HG03432 (cell line): ENCODE results near the gene HSPB2.
"Not testable (repeated sequence)": the region's sequence is repeated elsewhere in the genome, so short reads cannot be mapped to it uniquely, and the experiment has no call there.

Source experiments
- ATAC-seq: cut with Tn5 transposase; IDR thresholded peaks from one replicate; pipeline ENCODE4 v1.9.1; 2021; ENCODE audit warnings: mild to moderate bottlenecking, moderate library complexity; ENCODE audit not compliant: unreplicated experiment

HSPB2 gene, protein sequence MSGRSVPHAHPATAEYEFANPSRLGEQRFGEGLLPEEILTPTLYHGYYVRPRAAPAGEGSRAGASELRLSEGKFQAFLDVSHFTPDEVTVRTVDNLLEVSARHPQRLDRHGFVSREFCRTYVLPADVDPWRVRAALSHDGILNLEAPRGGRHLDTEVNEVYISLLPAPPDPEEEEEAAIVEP

DNA sequence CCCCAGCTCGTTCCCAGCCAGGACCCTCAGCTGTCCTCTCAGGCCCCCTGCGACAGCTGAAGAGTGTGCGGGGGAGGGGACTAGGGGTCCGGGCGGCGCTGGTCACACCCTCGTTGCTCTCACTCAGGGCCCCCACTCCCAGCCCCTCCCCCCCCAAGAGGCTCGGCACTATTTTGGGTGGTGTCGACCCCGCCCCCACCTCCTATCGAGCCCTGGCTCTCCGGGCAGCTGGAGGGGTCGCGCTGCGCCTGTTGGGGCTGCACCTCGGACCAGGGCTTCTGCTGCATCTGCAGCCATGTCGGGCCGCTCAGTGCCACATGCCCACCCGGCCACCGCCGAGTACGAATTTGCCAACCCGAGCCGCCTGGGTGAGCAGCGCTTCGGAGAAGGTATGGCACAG is at the start of gene HSPB2:
HSPB2 (plus strand) TSS at position 200 of the 400 bp plus-strand sequence; CDS start at position 296, 96 bp downstream.
- no peak for ATAC-seq

DNA sequence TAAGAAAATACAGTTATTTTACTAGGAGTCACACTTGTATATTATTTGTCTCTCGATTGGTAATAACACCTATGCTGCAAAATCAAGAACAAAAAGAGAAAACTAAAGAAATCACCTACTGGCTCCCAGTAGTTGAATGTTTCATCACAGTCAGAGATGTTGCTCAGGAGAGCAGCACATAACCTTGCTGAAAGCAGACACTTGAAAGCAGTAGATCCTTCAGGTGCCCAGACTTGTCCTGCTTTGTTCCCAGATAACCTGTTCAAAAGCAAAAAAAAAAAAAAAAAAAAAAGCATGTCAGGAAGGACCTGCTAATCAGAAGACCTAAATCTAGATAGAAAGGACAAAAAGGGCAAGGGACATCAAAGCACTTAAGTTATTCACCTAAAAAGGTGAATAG is 42.4 kb upstream of the HSPB2 start:
- ATAC-seq: no peak

DNA sequence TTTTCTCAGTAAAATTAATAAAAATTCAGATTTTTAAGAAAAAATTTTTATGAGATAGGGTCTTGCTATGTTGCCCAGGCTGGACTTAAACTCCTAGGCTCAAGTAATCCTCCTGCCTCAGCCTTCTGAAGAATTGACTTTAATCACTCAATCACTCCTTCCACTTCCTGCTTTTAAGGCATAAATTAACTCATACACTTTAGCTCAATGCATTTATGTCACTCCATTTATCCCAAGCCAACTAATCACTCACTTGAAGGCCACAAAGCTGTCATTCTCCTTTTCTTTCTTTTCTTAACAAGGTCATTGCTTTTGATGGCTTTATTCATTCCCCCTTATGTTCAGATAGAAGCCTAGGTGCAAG is 42.0 kb upstream of the HSPB2 start:
- no peak for ATAC-seq

DNA sequence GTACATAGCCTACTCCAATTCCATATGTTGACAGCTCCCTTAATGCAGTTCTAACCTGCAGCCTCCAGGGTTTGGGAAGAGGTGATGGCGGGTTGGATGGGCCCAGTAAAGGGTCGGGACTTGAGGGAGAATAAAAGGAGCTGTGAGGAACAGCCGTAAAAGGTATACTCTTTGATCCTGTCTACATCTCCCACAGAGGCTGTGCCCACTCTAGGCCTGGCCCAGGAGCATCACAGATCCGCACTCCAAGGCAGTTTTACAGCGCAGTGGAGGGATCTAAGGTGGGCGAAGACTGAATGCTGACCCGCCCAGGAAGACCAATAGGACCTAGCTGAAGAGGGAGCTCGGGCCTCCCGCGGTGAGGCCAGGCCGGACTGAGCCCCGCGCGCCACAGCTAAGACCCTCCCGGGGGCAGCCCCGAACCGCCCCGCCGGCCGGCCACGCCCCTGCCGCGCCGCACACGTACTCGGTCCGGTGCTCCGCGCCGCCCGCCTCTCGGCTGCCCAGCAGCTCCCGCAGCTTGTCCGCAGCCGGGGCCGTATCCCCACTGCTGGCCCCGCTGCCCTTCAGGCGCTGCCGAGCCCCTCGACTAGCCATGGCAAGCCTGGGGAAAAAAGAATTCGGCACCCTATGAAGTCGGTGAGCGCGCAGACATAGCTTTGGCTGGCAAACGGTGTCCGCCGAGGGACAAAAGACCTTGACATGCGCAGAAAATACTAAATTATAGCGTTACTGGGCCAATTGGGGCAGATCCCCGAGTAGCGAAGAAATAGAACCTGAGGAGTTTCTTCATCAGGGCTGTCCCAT is 41.4 kb upstream of the HSPB2 start, which contains the start of gene ALG9:
ALG9 (minus strand) TSS at position 696 of the 807 bp plus-strand sequence; CDS start at position 597, 99 bp downstream.
- peak; percentile 97 for ATAC-seq

DNA sequence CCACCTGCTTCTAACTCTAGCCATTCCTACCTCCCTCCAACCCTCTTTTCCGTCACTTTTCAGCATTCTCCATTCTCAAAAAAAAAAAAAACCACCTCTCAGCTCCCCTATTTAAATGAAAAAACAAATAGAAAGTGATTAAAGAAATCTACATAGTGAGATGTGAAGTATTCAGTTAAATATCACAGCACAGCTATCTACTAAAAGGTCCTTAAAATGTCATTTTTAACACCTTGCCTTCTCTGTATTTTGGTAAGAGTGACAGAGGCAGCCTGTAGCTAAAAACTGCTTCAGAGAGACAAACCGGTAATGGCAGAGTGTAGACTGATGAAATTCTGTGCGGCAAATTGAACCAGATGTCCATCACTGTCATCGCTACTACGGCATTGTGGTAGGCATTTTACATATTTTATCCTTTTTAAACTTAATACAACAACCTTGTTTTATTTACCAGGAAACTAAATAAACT is 40.8 kb upstream of the HSPB2 start:
- no peak for ATAC-seq

DNA sequence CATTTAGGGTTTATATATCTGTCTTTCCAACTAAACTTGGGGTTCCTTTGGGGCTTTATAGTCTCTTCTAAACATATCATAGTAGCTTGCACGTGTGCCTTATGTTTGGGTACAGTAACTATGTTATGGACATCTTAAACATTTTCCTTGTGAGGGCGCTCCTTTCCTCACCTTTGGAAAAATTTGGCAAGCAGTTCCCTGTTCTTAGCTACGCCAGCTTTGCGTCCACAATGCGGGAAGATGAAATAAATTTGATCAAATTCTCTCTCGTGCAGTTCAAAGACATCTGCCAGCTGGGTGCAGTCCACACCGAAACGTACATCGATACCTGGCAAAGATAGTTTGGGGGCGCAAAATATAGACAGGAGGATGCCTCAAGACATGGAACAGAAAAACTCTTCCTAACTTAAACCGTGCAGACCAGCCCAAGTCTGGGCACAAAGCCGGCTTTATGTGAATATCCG is 34.1 kb upstream of the HSPB2 start:
- peak; percentile 13 for ATAC-seq

DNA sequence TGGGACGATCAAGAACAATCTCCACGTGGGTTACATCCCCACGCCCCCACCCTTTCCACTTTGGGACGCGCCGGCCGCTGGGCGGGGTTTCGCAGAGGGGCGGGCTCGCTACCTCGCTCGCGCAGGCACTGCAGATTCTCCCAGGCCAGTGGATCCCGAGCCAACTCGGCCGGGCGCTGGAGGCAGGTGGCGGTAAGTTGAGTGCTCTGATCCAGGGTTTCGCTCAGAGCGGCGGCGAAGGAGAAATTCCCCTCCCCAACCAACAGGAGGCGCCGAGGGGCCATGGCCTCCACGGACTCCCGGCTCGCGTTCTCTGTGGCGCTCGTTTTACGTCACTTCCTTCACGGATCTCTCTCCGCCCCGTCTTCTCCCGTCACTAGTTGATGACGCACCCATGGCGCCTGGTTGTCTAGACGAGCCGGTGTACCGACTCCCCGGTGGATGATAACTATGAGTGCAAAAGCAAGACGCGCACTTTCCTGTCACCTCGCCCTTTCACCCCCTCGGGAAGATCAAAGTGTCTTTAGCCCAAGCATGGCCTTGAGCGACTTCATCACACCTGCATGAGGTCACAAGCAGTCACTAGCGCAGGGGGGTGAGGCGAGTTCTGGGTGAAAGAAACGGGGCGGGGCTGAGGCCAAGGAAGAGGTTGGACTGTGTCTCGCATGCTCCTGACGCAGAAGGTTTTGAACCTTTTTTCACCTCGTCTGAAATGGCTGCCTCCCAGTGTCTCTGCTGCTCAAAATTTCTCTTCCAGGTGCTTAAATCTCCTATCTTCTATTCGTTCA is 33.5 kb upstream of the HSPB2 start, which contains the start of the genes CFAP68 and FDXACB1:
CFAP68 (plus strand) TSS at position 693 of the 788 bp plus-strand sequence; CDS start at position 713, 20 bp downstream.
FDXACB1 (minus strand) TSS at position 317 of the 788 bp plus-strand sequence; CDS start at position 284, 33 bp downstream.
- peak; percentile 91 for ATAC-seq

DNA sequence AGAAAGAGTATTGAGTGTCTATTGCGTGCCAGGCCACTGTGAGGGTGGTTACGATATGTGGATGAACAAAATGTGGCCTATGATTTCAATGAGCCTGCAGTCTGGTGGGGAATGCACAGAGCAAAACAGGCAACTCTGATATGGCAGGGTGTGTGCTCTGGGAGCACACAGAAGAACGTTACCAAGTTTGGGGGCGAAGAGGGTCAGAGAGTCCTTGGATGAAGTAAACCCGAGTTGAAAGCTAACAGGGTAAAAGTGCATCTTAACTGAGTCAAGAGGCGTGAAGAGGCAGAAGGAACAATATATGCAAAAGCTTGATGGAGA is 32.9 kb upstream of the HSPB2 start:
- no peak for ATAC-seq

DNA sequence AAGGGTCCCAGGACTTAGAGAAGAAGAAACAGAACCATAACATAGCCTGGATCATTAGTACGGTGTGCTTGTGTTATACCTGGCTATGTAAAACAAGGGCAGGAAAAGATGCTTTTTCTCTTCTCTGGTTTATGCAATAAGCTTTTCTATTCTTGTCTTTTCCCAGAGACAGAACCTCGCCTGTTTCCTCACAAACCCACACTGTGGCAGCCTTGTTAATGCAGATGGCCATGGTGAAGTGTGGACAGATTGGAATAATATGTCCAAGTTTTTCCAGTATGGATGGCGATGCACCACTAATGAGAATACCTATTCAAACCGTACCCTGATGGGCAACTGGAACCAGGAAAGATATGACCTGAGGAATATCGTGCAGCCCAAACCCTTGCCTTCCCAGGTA is 30.3 kb upstream of the HSPB2 start:
- ATAC-seq: no peak

DNA sequence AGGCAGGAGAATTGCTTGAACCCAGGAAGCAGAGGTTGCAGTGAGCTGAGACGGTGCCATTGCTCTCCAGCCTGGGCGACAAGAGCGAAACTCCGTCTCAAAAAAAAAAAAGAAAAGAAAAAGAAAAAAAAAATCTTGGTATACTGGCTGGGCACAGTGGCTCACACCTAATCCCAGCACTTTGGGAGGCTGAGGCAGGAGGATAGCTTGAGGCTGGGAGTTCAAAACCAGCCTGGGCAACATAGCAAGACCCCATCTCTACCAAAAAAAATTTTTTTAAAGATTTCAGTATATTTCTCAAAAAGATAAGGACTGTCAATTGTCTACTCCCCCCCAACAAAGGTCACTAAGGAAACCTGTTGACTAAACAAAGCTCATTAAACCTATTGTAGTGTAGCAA is 27.5 kb upstream of the HSPB2 start:
- not testable (repeated sequence) for ATAC-seq

DNA sequence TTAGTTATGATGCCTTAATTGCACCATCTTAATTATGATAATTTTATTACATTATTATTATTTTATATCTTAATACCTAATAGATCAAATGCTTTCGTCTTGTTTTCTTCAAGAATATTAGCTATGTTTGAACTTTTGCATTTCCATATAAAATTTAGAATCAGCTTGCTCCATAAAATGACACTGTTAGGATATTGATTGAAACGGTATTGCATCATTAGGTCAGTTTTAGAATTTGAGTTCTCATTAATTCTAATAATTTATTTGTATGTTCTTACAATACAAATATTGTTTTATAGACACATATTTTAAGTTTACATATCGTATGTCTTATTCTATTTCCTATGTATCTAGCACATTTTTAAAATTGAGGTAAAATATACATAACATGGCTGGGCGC is 26.5 kb upstream of the HSPB2 start:
- ATAC-seq: no peak

DNA sequence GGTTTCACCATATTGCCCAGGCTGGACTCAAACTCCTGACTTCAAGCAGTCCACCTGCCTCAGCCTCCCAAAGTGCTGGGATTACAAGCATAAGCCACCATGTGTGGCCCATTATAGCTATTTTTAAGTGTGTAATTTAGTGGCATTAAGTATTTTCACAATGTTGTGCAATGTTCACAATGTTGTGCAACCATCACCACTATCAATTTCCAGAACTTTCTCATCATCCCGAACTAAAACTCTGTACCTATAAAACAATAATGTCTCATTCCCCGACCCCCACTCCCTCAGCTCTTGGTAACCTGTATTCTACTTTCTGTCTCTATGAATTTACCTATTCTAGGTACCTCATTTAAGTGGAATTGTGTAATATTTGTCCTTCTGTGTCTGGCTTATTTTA is 25.7 kb upstream of the HSPB2 start:
- ATAC-seq: no peak

DNA sequence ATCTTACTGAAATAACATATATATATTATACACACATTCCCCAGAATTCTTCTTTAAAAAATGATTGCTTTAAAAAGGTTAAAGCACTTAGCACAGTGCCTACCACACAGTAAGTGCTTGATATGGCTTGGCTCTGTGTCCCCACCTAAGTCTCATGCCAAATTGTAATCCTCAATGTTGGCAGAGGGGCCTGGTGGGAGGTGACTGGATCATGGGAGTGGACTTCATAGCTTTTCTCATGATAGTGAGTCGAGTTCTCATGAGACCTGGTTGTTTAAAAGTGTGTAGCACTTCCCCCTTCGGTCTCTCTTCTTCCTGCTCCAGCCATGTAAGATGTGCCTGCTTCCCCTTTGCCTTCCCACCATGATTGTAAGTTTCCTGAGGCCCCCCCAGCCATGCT is 7.1 kb upstream of the HSPB2 start:
- no peak for ATAC-seq

DNA sequence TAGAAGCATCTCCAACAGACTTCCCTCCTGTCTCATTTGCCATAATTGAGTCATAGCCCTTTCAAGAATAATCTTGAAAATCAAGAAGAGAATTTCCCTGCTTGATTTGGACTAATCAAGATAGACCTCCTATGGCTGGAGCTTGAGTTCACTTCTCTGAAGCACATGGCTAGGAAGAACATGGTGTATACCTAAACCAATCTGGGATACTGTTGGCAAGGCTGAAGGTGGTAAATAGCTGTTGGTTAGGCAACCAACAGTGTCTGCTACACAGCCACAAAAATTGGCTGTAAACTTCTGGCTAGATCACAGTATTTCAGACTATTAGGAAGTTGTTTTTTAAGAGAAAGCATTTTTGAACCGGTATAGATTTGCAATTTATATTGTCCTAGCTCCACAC is 5.9 kb upstream of the HSPB2 start:
- no peak for ATAC-seq

DNA sequence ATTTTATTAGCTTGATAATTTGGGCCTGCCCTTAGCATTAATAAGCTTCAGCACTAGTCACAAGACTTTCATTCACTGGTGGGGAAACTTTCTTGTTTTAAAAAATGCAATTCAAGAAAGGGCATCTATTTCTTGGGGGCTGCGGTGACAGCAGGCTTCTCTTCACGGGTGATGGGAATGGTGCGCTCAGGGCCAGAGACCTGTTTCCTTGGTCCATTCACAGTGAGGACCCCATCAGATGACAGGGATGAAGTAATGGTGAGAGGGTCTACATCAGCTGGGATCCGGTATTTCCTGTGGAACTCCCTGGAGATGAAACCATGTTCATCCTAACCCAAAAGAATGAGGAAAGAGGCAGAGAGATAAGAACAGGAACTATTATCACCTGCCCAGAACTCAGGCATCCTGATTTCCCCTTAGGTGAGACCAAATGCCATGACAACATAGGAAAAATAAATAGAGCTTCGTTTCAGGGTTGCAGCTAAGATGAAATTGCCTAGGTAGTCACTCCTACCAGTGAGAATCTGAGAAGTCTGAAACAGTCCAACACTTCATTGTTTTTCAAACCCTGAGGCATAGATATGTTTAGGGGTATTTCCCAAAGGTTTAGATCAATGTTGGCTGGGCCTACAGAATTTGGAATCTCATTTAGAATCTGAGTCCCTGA is 3.8 kb upstream of the HSPB2 start:
- ATAC-seq: no peak

DNA sequence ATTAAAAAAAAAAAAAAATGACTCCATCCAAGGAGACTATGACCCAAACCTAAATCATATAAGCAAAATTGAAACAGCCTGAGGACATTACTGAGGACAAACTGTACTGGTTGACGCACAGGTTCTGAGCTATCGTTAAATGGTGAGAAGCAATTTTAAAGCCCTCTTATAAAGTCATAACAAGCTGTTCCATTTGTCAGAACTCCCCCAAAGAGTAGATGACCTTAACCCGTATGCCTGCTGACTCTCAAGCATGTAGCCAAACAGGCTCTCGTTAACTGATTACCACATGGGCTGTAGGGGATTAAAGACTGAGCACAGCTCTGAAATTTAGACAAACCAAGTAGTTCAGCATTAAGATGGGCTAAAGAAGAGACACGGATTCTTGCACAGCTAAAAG is 3.2 kb upstream of the HSPB2 start:
- ATAC-seq: no peak

DNA sequence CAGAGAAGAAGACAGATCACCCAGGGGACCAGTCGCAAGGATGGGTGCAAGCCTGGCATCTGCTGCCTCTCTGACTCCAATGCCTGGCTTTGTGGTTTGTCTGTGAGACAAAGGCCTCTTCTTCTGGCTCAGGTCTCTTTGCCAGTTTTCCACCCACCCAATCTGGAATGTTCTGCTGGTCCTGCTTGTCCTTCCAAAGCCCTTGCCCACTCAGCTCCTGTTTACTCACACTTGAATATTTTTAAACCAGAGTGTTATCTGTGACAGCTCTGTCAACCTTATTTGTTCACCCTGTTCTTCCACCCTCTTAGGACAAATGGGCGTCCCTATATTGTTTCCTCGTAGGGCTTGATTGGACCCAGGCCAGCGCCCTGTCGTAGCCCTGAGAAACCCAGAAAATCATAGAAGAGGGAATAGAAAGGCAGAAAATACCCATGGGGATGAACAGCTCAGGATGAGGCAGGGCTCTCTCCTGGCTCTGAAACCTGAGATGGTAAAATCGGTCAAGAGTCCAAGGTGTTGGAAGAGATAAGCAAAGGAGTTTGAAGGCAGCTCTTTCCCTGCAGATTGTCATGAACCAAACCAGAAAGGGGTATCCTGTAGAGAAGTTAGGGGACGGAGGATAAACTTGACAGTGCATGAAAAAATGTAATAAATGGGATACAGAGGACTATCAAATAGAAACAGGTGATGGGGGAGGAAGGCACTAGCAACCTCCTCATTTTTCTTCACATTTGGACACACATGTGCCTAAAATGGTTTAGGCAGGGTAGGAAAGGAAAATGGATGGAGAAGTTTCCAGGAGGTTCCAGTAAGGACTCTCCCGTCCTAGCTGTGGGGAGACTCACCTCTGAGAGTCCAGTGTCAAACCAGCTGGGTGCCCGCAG is 1.6 kb upstream of the HSPB2 start:
- no peak for ATAC-seq

DNA sequence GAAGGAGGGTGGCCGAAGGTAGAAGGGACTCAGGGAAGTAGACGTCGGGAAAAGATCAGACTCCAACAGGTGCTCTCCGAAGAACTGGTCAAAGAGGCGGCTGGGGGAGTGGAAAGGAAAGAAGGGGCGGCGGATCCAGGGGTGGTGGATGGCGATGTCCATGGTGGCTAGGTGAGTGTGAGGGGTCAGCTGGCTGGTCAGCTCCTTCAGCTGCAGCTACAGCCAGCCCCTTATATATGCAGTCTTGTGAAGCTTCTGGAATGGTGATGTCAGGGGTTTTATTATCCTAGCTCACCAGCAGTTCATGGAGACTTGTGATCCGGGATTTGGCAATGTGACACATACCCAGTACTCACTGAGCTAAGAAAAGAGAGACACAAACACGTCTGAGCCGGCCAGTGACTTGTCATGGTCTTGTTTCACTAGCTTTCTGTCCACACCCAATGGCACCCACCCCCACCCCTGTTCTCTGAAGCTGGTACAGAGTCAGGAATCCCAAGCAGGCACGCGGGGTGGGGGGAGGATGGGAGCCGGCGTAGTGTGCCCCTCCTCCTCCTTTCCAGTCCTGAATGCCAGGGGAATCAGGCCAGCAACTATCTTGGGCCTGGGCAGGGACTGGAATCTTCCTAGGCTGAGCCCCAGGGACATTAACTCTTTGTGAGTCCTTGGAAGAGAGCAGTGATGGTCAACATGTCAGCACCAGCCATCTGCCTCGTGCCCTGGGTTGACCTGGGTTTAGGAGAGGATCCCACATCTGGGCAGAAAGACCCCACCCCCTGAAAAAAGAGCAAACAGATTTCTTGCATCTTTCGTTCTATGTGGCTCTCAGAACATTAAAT is 752 bp upstream of the HSPB2 start, which contains the start of gene CRYAB:
CRYAB (minus strand) TSS at position 208 of the 839 bp plus-strand sequence; CDS start at position 162, 46 bp downstream.
- ATAC-seq: no peak
